HG03469 (cell line): ENCODE data around the gene MRPS30.
"Not testable (repeated sequence)": the region's sequence is repeated elsewhere in the genome, so short reads cannot be mapped to it uniquely, and the experiment has no call there.

ENCODE experiments used
- ATAC-seq: cut with Tn5 transposase; IDR thresholded peaks from one replicate; pipeline ENCODE4 v1.9.1; 2021; ENCODE audit warnings: mild to moderate bottlenecking, moderate library complexity, moderate number of reproducible peaks; ENCODE audit not compliant: unreplicated experiment

MRPS30 gene

GRCh38 chr5:44808435-44809214, at the start of gene MRPS30:
Gene MRPS30, plus strand, starts transcription at chr5:44808947. Its CDS starts 16 bp downstream, at chr5:44808963.
- peak; percentile 97 for ATAC-seq

GRCh38 chr5:44769200-44769876, 39.4 kb upstream of the MRPS30 start:
- no peak for ATAC-seq

GRCh38 chr5:44769877-44770209, 38.9 kb upstream of the MRPS30 start:
- no peak for ATAC-seq

- ATAC-seq: no peak
Measured at GRCh38 chr5:44770780-44771717, 37.7 kb upstream of the MRPS30 start.

- ATAC-seq: not testable (repeated sequence)
Measured at GRCh38 chr5:44772397-44772796, 36.4 kb upstream of the MRPS30 start.

GRCh38 chr5:44774279-44774880, 34.4 kb upstream of the MRPS30 start:
- no peak for ATAC-seq

- no peak for ATAC-seq
Measured at GRCh38 chr5:44779167-44779566, 29.6 kb upstream of the MRPS30 start.

GRCh38 chr5:44783634-44784315, 25.0 kb upstream of the MRPS30 start:
- ATAC-seq: no peak

- no peak for ATAC-seq
Measured at GRCh38 chr5:44787731-44788130, 21.0 kb upstream of the MRPS30 start.

- ATAC-seq: not testable (repeated sequence)
Measured at GRCh38 chr5:44789372-44789995, 19.3 kb upstream of the MRPS30 start.

- not testable (repeated sequence) for ATAC-seq
Measured at GRCh38 chr5:44792031-44792673, 16.6 kb upstream of the MRPS30 start.

GRCh38 chr5:44794371-44794770, 14.4 kb upstream of the MRPS30 start:
- no peak for ATAC-seq

GRCh38 chr5:44795496-44795895, 13.3 kb upstream of the MRPS30 start:
- no peak for ATAC-seq

- ATAC-seq: no peak
Measured at GRCh38 chr5:44797841-44798240, 10.9 kb upstream of the MRPS30 start.

- no peak for ATAC-seq
Measured at GRCh38 chr5:44801992-44802391, 6.8 kb upstream of the MRPS30 start.

- no peak for ATAC-seq
Measured at GRCh38 chr5:44806608-44807007, 2.1 kb upstream of the MRPS30 start.

GRCh38 chr5:44807269-44807668, 1.5 kb upstream of the MRPS30 start:
- no peak for ATAC-seq

GRCh38 chr5:44809215-44809955, 638 bp downstream of the MRPS30 start:
- ATAC-seq: peak; percentile 27

GRCh38 chr5:44809956-44810420, 1.2 kb downstream of the MRPS30 start:
- no peak for ATAC-seq
